ENCODE results near the gene TRIM37. TPM values are rescaled to one million over a fixed set of nuclear protein-coding genes. Genes with fewer than 3 reads are reported as not detected.
A peak's percentile ranks its signal among the peaks of the same experiment; 100 is the strongest.

The TRIM37 gene
- total RNA-seq, 1 experiment from 2014 or later = 62.3 TPM

GRCh38 chr17:59155439-59156177 is 48.9 kb upstream of the TRIM37 start, which contains the start of gene PRR11 (continued):
- no peak for TF ChIP-seq ATF6 (CRISPR knock-in tag; IDR thresholded peaks at IDR 0.05)

DNA sequence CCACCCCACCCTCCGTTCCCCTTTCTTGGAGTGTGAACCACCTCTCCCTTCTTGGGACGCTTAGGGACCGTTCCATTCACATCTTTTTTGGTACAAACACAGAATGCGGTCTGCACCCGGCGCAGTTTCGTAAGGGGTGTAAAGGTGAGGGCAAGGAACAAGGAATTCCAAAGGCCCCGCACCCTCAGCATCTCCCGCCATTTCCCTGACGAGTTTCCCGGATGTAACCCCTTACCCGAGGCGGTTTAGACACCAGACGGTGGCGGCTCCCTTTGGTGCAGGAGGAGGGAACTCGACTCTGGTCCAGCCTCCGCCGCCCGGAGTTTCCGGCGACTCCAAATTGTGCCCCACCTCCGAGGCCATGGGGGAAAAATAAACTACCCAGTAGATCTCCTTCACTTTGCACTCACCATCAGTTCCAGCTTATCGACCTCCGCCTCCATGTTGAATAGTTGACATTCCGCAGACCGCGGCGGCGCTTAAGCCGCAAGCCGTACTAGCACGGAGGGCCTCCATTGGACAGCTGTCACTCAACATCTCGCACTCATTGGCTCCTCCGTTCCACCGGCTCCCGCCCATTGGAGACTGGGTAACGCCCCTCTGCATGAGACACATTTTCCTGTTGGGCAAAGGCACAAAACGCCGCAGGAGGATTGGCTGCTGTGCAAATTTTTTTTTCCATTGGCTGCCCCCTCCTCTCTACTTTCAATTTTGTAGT is 48.2 kb upstream of the TRIM37 start, which contains the start of gene SKA2:
Gene SKA2 (minus strand): TSS at position 466 of the 718 bp plus-strand sequence. CDS start 23 bp downstream, at position 443.
- Mint-ChIP-seq H3K27ac (no peak within 1 kb of the TSS), H3K36me3 (no peaks in the 10 kb centered on the region), H3K4me3 (no peak within 1 kb of the TSS), H3K27me3 (ENCODE audit: low read depth) (no peaks in the 10 kb centered on the region), H3K4me1 (peaks cover 40% of the 10 kb centered on the region), H3K9me3 (no peaks in the 10 kb centered on the region)
- POLR2A ChIA-PET = interaction anchor here (0.6 to 3.0 kb wide), 8 partner anchors 9 to 553 kb away, joined by 3 to 23 read pairs (median 4); partner anchors contain the start of genes PTRH2, TRIM37 and VMP1
- peak; percentile 97 for DNase-seq (ENCODE audit: low spot score)
- CTCF ChIA-PET = interaction anchor here (0.8 to 2.3 kb wide), 4 partner anchors 11 to 175 kb away, joined by 3 to 18 read pairs (median 4); partner anchors contain the start of genes SMG8 and TRIM37
- ATAC-seq = peak; percentile 86
- TF ChIP-seq NFYB (CRISPR knock-in tag; conservative IDR thresholded peaks at IDR 0.05; ENCODE audit: low read depth) = peak; percentile 90
- TF ChIP-seq SOX15 (CRISPR knock-in tag; IDR thresholded peaks at IDR 0.05) = no peak
- peak; percentile 96 for TF ChIP-seq TEAD4 (CRISPR knock-in tag; IDR thresholded peaks at IDR 0.05)
- TF ChIP-seq NFATC4 (CRISPR knock-in tag; IDR thresholded peaks at IDR 0.05) = no peak
- TF ChIP-seq ATF2 (CRISPR knock-in tag; IDR thresholded peaks at IDR 0.05; ENCODE audit: borderline replicate concordance, low read depth) = no peak
- TF ChIP-seq SP1 (CRISPR knock-in tag; conservative IDR thresholded peaks at IDR 0.05) = peak; percentile 93
- TF ChIP-seq ZNF423 (CRISPR knock-in tag; IDR thresholded peaks at IDR 0.05) = peak; percentile 29; the same call in 1 of the 2 replicates
- no peak for TF ChIP-seq ETV6 (CRISPR knock-in tag; IDR thresholded peaks at IDR 0.05)
- TF ChIP-seq, protein P1, sequence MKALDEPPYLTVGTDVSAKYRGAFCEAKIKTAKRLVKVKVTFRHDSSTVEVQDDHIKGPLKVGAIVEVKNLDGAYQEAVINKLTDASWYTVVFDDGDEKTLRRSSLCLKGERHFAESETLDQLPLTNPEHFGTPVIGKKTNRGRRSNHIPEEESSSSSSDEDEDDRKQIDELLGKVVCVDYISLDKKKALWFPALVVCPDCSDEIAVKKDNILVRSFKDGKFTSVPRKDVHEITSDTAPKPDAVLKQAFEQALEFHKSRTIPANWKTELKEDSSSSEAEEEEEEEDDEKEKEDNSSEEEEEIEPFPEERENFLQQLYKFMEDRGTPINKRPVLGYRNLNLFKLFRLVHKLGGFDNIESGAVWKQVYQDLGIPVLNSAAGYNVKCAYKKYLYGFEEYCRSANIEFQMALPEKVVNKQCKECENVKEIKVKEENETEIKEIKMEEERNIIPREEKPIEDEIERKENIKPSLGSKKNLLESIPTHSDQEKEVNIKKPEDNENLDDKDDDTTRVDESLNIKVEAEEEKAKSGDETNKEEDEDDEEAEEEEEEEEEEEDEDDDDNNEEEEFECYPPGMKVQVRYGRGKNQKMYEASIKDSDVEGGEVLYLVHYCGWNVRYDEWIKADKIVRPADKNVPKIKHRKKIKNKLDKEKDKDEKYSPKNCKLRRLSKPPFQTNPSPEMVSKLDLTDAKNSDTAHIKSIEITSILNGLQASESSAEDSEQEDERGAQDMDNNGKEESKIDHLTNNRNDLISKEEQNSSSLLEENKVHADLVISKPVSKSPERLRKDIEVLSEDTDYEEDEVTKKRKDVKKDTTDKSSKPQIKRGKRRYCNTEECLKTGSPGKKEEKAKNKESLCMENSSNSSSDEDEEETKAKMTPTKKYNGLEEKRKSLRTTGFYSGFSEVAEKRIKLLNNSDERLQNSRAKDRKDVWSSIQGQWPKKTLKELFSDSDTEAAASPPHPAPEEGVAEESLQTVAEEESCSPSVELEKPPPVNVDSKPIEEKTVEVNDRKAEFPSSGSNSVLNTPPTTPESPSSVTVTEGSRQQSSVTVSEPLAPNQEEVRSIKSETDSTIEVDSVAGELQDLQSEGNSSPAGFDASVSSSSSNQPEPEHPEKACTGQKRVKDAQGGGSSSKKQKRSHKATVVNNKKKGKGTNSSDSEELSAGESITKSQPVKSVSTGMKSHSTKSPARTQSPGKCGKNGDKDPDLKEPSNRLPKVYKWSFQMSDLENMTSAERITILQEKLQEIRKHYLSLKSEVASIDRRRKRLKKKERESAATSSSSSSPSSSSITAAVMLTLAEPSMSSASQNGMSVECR (CRISPR knock-in tag; IDR thresholded peaks at IDR 0.05; ENCODE audit: borderline replicate concordance) = 0 out of 2 replicates have a peak, but pooled peaks have one; percentile 38
- peak; percentile 25; the same call in 1 of the 2 replicates for TF ChIP-seq HMGA2 (CRISPR knock-in tag; IDR thresholded peaks at IDR 0.05)
- TF ChIP-seq NFE2L1 (CRISPR knock-in tag; IDR thresholded peaks at IDR 0.05) = no peak
- TF ChIP-seq MXD4 (CRISPR knock-in tag; IDR thresholded peaks at IDR 0.05; ENCODE audit: borderline replicate concordance) = no peak
- TF ChIP-seq ZSCAN18 (CRISPR knock-in tag; IDR thresholded peaks at IDR 0.05) = peak; percentile 86; the same call in 1 of the 2 replicates
- peak; percentile 97; the same call in 1 of the 2 replicates for TF ChIP-seq TEAD1 (CRISPR knock-in tag; IDR thresholded peaks at IDR 0.05)
- no peak for TF ChIP-seq ZNF121 (CRISPR knock-in tag; IDR thresholded peaks at IDR 0.05)
- TF ChIP-seq E2F1 (CRISPR knock-in tag; IDR thresholded peaks at IDR 0.05) = 0 out of 2 replicates have a peak, but pooled peaks have one; percentile 50
- TF ChIP-seq TP53 (CRISPR knock-in tag; IDR thresholded peaks at IDR 0.05) = no peak
- TF ChIP-seq JUN (CRISPR knock-in tag; IDR thresholded peaks at IDR 0.05) = 0 out of 2 replicates have a peak, but pooled peaks have one; percentile 29
- TF ChIP-seq, protein P2, sequence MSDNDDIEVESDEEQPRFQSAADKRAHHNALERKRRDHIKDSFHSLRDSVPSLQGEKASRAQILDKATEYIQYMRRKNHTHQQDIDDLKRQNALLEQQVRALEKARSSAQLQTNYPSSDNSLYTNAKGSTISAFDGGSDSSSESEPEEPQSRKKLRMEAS (CRISPR knock-in tag; IDR thresholded peaks at IDR 0.05) = peak; percentile 43
- TF ChIP-seq ZNF317 (CRISPR knock-in tag; IDR thresholded peaks at IDR 0.05; ENCODE audit: borderline replicate concordance, low read depth) = 0 out of 2 replicates have a peak, but pooled peaks have one; percentile 47
- no peak for TF ChIP-seq FOXP4 (CRISPR knock-in tag; IDR thresholded peaks at IDR 0.05)

Measured in WTC11 (cell line).